H1 (cell line): ENCODE data around the gene MXRA8. TPM values are rescaled to one million over a fixed set of nuclear protein-coding genes. Genes with fewer than 3 reads are reported as not detected.

ENCODE experiments used
- CEBPB ChIP-seq: IDR thresholded peaks from 2 replicates; pipeline ENCODE4 v1.6.1; 2012; ENCODE audit warnings: low read depth, low read length
- SP2 ChIP-seq: IDR thresholded peaks from 2 replicates; pipeline ENCODE4 v1.6.1; 2012; ENCODE audit warnings: mild to moderate bottlenecking, low read length, inconsistent platforms
- polyA plus RNA-seq, 7 experiments: library from polyadenylated mRNA; depleted of rRNA in 3 of 7; stranded (reverse) in 5 of 7; unstranded in 2 of 7; fragments of >200 nt in 5 of 7; fragments of 200-250 nt in 2 of 7; gene quantifications; 1 replicate in 5 of 7; 2 replicates in 1 of 7; 4 replicates in 1 of 7; pipeline versions ENCODE4 v1.2.1 to v1.2.3, GENCODE V29; 2011 to 2013; ENCODE audit warnings: missing spikeins in 2 of 7, mixed read lengths in 2 of 7
- total RNA-seq: library from RNA; stranded (reverse); fragmentation: NEBNext Ultra II Directional; extraction: Animal tissue kit (Norgen Biotek cat#: 25700); gene quantifications from 2 replicates; pipeline ENCODE4 v1.2.1, GENCODE V29; 2021

The MXRA8 gene
- total and polyA plus RNA-seq, 2 of the 8 experiments (the other 6 are each of a cell fraction or from before 2014, with no cell fraction given) = 10.5 to 17.2 TPM

DNA sequence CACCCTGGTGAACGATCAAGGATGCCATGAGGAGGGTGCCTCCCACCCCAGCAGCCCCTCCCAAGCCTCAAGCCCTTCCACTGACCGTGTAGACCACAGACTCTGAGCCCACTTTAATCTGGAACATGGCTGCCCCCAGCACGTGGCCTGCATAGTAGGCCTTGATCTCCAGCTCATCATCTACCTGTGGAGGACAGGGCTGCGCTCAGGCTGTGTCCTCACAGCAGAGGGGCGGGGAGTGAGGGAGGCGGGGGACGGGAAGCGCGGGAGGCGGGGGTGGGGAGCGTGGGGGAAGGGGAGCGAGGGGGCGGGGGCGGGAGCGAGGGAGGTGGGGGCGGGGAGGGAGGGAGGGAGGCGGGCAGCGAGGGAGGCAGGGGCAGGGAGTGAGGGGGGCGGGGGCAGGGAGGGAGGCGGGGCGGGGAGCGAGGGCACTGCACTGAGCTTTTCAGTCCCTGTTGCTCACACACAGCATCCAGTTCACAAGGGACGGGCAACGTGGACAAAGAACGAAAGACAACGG lies 42.9 kb downstream of the MXRA8 start (continued):
- no peak for TF ChIP-seq SP2
- no peak for TF ChIP-seq CEBPB
